GM18517 (cell line): Measurements from ENCODE around the gene DLEC1.
"Not testable (repeated sequence)": the region's sequence is repeated elsewhere in the genome, so short reads cannot be mapped to it uniquely, and the experiment has no call there.

ENCODE experiments used
- ATAC-seq: cut with Tn5 transposase; IDR thresholded peaks from one replicate; pipeline ENCODE4 v1.9.1; 2021; ENCODE audit warnings: mild to moderate bottlenecking, moderate library complexity; ENCODE audit not compliant: unreplicated experiment

The DLEC1 gene

GRCh38 chr3:38083254-38083653, 44.2 kb downstream of the DLEC1 start:
- not testable (repeated sequence) for ATAC-seq

- ATAC-seq = no peak
These were observed 44.9 kb downstream of the DLEC1 start for GRCh38 chr3:38083871-38084333.

GRCh38 chr3:38084334-38085310, 45.6 kb downstream of the DLEC1 start:
- no peak for ATAC-seq

- no peak for ATAC-seq
These were observed 46.4 kb downstream of the DLEC1 start for GRCh38 chr3:38085311-38085942.

GRCh38 chr3:38085943-38086324, 46.9 kb downstream of the DLEC1 start:
- no peak for ATAC-seq

GRCh38 chr3:38086496-38086895, 47.5 kb downstream of the DLEC1 start:
- ATAC-seq = no peak

GRCh38 chr3:38087278-38087677, 48.3 kb downstream of the DLEC1 start:
- ATAC-seq = not testable (repeated sequence)

- no peak for ATAC-seq
These were observed 49.4 kb downstream of the DLEC1 start for GRCh38 chr3:38088126-38089078.

- no peak for ATAC-seq
These were observed 50.2 kb downstream of the DLEC1 start for GRCh38 chr3:38089163-38089562.

GRCh38 chr3:38090453-38090852, 51.4 kb downstream of the DLEC1 start:
- no peak for ATAC-seq

GRCh38 chr3:38094999-38095398, 56.0 kb downstream of the DLEC1 start:
- no peak for ATAC-seq

- no peak for ATAC-seq
These were observed 56.9 kb downstream of the DLEC1 start for GRCh38 chr3:38095669-38096483.

- ATAC-seq = no peak
These were observed 58.7 kb downstream of the DLEC1 start for GRCh38 chr3:38097446-38098375.

- no peak for ATAC-seq
These were observed 59.3 kb downstream of the DLEC1 start for GRCh38 chr3:38098376-38098723.

GRCh38 chr3:38099518-38099917, 60.5 kb downstream of the DLEC1 start:
- no peak for ATAC-seq

- ATAC-seq = no peak
These were observed 61.5 kb downstream of the DLEC1 start for GRCh38 chr3:38100498-38100897.

- no peak for ATAC-seq
These were observed 62.9 kb downstream of the DLEC1 start for GRCh38 chr3:38101811-38102443.

GRCh38 chr3:38102444-38102814, 63.4 kb downstream of the DLEC1 start:
- no peak for ATAC-seq

- no peak for ATAC-seq
These were observed 66.5 kb downstream of the DLEC1 start for GRCh38 chr3:38105525-38105924.
